Kidney epithelial cell (primary cell): ENCODE measurements around the gene ETV6. TPM values are rescaled to one million over a fixed set of nuclear protein-coding genes. Genes with fewer than 3 reads are reported as not detected.

Source experiments
- DNase-seq: peaks from one replicate; pipeline ENCODE4 v3.0.0-alpha.2; 2010; ENCODE audit warnings: low read depth
- H3K27me3 ChIP-seq: 2 replicates; pipeline ENCODE4 v1.6.0; 2011; ENCODE audit warnings: low read length; ENCODE audit not compliant: control insufficient read depth, insufficient read depth
- H3K36me3 ChIP-seq: 2 replicates; pipeline ENCODE4 v1.5.1; 2011; ENCODE audit warnings: low read length; ENCODE audit not compliant: control insufficient read depth, insufficient read depth
- H3K4me3 ChIP-seq: 2 replicates; pipeline ENCODE4 v1.5.1; 2011; ENCODE audit warnings: low read depth, mild to moderate bottlenecking, control low read depth, low read length
- CTCF ChIP-seq: IDR thresholded peaks from 2 replicates; pipeline ENCODE4 v1.5.1; 2011; ENCODE audit warnings: mild to moderate bottlenecking, moderate library complexity, low read length, control low read depth, inconsistent platforms; ENCODE audit not compliant: insufficient read depth, poor library complexity, severe bottlenecking
- total RNA-seq: library from RNA; depleted of rRNA; stranded (reverse); fragments of >200 nt; gene quantifications from 2 replicates; pipeline ENCODE4 v1.2.3, GENCODE V29; 2015

ETV6 gene
- total RNA-seq, 1 donor from 2014 or later, result 17.6 TPM

- TF ChIP-seq CTCF, result no peak
- DNase-seq, result no peak
- H3K36me3 ChIP-seq, result peaks cover 3% of the 10 kb centered on the region
- H3K4me3 ChIP-seq, result no peak overlapping the region
- H3K27me3 ChIP-seq, result no peaks in the 10 kb centered on the region
Observed at GRCh38 chr12:11861155-11861863, 211.8 kb downstream of the ETV6 start.

DNA sequence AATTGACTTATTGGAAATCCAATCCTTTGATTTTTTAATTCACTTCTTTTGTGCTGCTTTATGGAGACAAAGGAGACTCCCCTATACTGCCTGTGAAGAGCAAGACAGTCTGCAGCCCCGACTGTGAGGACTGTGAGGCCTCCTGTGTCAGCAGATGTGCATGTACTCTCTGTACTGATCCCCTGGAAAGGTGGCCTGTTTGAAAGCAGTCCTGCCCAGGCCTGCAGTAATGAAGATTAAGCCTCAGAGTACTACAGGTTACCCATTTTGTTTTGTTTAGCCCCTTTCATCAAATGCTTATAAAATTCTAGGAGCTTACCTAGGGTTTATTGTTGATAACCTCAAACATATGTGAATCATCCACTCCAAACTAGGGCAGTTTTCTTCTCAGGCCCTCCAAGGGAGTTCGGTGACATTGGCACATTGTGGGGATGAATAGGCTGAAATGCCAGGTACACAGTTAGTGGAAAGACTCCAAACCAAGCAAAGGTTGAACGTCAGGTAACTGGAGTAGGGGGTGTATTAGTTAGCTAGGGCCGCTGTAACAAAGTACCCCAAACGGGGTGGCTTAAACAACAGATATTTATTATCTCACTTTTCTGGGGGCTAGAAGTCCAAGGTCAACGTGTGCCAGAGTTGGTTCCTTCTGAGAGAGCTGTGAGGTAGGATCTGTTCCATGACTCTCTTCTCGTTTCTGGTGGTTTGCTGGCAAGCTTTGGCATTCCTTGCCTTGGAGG lies 212.6 kb downstream of the ETV6 start:
- Histone ChIP-seq H3K36me3 (peaks cover 3% of the 10 kb centered on the region), H3K27me3 (no peaks in the 10 kb centered on the region), H3K4me3 (no peak overlapping the region)
- no peak for TF ChIP-seq CTCF
- DNase-seq, result no peak

GRCh38 chr12:11862798-11863197 lies 213.3 kb downstream of the ETV6 start:
- no peak for TF ChIP-seq CTCF
- H3K27me3 ChIP-seq, result no peaks in the 10 kb centered on the region
- H3K4me3 ChIP-seq, result no peak overlapping the region
- DNase-seq, result no peak
- H3K36me3 ChIP-seq, result peaks cover 3% of the 10 kb centered on the region

- Histone ChIP-seq H3K4me3 (no peak overlapping the region), H3K36me3 (peaks cover 3% of the 10 kb centered on the region), H3K27me3 (no peaks in the 10 kb centered on the region)
- no peak for DNase-seq
- TF ChIP-seq CTCF, result no peak
Observed at GRCh38 chr12:11863478-11863906, 214.0 kb downstream of the ETV6 start.

DNA sequence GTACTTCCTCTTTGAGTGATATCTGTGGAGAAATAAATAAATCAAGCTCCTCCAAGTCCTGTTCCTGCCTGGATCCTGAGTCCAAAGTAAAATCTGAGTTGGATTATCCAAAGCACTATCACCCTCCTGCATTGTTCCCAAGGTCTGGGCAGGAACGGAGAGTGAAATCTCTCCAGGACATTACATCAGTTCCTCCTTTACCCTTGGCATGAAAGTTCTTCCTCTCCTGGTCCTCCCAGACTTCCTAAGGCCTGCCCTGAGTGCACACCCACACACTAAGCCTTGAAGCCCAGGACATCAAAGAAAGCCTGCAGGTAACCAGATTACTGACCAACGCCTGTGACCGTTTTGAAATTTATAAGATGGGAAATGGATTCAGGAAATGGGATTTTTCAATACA lies 214.5 kb downstream of the ETV6 start:
- DNase-seq, result no peak
- Histone ChIP-seq H3K4me3 (no peak overlapping the region), H3K36me3 (peaks cover 3% of the 10 kb centered on the region), H3K27me3 (no peaks in the 10 kb centered on the region)
- TF ChIP-seq CTCF, result no peak
